B cell (primary cell): ENCODE measurements around the gene ATRNL1.

Source experiments
- EZH2 ChIP-seq: IDR thresholded peaks from 2 replicates; pipeline ENCODE4 v1.6.1; 2012; ENCODE audit warnings: borderline replicate concordance, low read depth, mild to moderate bottlenecking, moderate library complexity, low read length; ENCODE audit not compliant: insufficient read depth, poor library complexity, severe bottlenecking
- TF ChIP-seq, protein P1 (sequence below): fragments of 200-600 bp; IDR thresholded peaks from one replicate; pipeline ENCODE4 v1.8.0; 2022; ENCODE audit warnings: antibody characterized with exemption, mild to moderate bottlenecking

DNA sequence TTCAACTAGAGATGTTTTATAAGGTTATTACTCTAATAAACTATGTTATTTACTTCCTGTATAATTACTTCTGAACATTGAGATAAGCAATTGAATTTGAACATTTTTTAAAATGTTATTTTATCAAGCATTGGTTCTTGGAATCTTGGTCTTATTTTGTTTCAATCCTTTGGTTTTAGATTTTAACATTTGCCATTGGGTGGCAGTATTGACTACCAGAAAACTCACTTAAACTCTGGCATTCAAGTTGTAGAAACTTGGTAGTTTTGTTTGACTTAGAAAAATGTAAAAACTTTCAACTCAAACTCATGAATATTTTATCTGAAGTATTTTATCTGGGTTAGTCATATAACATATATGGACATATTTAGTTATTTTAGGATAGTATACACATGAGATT, 48.1 kb downstream of the ATRNL1 start:
- TF ChIP-seq, protein P1, sequence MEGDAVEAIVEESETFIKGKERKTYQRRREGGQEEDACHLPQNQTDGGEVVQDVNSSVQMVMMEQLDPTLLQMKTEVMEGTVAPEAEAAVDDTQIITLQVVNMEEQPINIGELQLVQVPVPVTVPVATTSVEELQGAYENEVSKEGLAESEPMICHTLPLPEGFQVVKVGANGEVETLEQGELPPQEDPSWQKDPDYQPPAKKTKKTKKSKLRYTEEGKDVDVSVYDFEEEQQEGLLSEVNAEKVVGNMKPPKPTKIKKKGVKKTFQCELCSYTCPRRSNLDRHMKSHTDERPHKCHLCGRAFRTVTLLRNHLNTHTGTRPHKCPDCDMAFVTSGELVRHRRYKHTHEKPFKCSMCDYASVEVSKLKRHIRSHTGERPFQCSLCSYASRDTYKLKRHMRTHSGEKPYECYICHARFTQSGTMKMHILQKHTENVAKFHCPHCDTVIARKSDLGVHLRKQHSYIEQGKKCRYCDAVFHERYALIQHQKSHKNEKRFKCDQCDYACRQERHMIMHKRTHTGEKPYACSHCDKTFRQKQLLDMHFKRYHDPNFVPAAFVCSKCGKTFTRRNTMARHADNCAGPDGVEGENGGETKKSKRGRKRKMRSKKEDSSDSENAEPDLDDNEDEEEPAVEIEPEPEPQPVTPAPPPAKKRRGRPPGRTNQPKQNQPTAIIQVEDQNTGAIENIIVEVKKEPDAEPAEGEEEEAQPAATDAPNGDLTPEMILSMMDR, result no peak
- no peak for TF ChIP-seq EZH2
